HG03280 (cell line): Measurements from ENCODE around the gene CAMK2B.
"Not testable (repeated sequence)": the region's sequence is repeated elsewhere in the genome, so short reads cannot be mapped to it uniquely, and the experiment has no call there.

Source experiments
- ATAC-seq: cut with Tn5 transposase; IDR thresholded peaks from one replicate; pipeline ENCODE4 v1.9.1; 2021; ENCODE audit warnings: mild to moderate bottlenecking, moderate library complexity; ENCODE audit not compliant: unreplicated experiment

The CAMK2B gene

DNA sequence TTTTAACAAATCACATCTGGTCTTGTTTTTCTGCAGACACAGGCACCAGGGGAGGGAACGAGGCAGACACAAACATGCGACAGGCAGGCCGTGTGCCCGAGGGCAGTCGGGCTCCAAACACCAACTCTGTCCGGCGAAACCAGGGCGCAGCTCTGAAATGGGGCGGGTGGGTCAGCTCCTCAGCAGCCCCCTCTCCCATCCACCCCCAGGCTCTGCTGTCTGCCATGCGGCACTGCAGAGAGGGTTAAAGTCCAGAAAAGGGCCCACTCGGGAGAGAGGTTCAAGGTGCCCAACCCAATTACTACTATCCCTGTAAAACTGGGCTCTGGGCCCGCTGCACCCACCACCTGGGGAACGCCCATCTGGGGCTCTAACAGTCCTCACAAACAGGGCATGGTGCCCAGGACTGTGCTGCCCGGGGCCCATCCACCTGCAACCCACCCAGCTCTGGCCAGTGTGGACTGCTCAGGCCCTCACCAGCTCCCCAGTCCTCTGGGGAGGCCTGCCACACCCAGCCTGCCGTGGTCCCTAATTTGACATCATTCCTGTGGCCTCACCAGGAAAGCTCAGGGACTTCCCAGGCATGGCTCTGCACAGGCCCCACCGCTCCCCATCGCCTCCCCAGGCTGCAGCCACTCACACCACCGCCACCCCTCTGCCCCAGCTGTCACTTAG lies 105.9 kb downstream of the CAMK2B start:
- no peak for ATAC-seq

DNA sequence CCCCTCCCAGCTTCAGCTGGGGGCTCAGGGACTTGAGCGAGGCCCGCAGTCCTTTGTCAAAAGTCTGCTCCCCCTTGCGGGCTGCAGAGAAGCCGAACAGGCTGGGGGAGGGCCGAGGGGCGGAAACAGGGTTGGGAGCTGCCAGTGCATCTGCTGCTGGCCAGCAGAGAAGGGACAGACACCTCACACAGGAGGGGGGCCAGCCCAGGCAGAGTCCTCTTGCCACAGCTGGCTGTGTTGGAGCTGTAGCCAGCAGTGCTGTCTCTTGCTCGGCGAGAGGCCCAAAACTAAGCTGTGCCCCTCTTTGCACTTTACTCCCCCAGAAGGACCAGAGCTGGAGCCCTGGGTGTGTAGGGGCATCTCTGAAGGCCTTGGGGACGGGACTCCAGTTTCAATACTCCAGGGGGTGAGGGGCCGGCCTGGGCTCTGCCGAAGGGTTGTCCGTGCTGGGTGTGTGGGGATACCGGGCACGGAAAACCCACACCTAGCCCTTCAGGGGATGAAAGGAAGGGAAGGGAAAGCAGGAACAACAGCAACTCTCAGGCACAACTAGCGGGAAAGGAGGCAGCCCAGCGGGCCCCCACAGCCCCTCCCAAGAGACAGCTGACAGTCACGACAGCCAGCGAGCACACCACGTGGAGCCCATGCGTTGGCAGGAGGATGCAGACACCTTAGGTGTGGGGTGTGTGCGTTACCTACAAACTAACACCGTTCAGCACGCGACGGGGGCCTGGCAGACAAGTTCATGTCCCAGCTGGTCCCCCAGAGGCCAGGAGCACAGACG lies 106.8 kb downstream of the CAMK2B start:
- no peak for ATAC-seq

DNA sequence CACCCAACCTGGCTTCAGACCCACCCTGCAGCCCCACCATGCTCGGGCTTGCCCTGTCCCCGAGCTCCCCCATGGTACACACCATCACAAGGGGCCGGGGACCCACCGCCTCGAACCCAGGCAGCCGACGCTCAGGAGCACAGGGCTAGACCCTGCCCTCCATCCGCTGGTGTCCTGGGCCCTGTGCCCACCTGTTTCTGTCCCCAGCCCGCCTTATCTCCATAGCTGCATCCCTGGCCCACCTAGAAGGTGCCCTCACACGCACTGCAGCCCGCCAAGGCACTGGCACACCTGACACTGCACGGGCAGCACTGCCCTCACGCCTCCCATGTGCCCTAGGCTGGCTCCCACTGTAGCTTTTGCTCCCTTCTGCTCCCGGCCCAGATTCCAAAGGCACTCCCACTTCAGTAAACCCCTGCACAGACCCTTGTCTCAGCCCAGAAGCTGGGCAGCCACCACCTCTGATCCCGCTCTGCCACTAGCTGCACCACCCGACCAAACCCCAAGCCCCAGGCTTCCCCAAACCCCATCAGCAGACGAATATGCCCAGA lies 107.5 kb downstream of the CAMK2B start:
- ATAC-seq: no peak

DNA sequence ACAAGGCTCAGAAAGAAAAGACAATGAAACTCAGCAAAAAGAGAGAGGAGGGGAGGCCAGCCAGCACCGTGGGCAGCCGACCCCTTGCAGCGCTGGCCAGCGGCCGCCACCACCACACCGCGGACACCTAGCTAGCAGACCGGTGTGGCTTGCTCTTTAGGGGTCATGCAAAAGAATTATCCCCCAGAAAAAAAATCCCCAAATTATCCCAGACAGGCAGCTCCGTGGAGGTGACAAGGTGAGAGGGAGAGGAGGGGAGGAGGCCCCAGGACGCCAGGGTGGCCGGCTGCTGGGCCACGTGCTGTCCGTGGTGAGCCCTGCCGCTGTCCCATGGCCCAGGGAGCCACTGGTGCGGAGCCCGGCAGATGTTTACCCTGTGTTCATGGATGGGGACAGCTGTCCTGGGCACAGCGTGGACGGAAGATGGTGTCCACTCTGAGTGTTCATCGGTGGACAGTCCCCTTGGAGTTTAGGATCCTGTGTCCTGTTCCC lies 108.1 kb downstream of the CAMK2B start:
- ATAC-seq: no peak

DNA sequence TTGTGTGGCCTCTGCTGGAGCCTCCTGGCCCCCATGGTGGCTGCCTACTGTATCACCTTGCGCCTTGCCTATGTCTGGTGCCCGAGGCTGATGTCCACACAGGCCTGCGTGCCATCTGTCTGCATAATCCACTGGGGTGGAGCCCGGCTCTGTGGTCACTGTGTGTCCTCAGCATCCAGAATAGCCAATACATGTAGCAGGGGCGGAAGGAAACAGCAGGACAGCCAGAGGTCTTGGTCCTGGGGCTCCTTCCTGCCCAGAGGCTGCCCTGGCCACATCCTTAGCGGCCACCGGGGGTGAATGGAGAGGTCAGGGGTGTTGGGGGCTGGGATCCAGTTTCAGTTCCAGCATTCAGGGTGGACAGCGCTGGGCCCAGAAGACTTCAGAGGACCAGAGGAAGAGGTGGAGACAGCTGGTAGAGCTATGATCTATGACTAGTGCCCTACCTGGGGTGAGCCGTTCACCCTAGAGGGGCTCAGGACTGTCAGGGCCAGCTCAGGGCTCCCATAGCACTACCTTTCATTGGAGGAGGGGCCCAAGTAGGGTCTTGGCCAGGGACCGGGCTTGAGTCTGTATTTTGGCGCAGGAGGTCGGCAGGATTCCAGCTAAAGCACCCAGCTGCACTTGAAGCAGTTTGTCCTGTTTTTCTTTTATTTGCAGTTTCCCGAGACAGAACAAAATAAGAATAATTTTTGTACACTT lies 108.7 kb downstream of the CAMK2B start:
- no peak for ATAC-seq

DNA sequence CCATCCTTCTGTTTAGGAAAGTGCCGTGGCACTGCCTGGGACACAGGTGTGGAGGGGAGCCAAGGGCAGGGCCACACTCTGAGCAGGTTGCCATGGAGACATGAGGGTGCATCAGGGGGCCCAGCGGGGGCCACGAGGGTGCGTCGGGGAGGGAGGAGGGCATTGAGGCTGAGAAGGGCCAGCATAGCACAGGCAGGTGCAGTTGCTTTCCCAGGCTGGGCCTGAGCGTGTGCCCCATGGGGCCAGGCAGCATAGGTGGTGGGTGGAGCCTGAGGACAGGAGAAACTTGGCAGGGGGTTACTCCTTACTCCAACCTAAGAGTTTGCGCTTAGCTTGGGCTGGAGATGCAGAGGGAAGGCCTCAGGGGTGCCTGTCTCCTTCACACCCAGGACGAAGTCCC lies 109.4 kb downstream of the CAMK2B start:
- ATAC-seq: no peak

DNA sequence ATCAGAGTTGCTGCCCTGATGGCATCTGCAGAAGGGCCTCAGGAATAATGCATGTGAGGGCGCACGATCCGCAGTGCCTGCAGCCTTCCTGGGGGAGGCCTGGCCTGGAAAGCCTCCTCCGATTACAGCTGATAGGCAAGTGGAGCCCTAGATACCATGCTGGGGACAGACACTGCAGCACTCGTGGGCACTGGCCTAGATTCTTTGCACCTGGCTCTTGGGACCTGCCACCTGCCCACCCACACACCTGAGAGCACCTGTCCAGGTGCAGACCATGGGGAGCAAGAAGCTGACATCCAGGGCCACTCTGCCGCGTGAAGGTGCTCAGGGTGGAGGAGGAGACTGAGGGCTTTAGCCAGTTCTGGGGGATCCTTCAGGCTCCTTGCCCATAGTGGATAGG lies 109.9 kb downstream of the CAMK2B start:
- ATAC-seq: no peak

DNA sequence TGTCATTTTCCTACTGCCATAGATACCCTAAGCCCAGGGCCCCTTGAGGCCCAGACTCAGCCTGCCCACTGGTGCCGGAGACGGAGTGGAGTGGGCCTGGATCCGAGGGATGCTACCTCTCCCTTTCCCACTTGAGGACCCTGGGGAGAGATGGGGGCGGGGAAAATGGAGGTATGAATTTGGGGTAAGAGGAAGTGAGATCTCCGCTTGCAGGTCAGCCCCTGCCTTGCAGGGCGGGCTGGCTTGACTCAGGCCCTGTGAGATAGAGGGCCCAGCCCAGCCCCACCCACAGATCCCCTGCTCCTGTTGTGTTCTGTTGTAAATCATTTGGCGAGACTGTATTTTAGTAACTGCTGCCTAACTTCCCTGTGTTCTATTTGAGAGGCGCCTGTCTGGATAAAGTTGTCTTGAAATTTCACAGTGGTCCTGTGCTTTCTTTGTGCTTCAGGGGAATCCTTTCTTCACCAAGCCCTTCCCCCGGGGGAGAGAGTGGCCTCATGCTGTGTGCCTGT lies 111.5 kb downstream of the CAMK2B start:
- no peak for ATAC-seq

DNA sequence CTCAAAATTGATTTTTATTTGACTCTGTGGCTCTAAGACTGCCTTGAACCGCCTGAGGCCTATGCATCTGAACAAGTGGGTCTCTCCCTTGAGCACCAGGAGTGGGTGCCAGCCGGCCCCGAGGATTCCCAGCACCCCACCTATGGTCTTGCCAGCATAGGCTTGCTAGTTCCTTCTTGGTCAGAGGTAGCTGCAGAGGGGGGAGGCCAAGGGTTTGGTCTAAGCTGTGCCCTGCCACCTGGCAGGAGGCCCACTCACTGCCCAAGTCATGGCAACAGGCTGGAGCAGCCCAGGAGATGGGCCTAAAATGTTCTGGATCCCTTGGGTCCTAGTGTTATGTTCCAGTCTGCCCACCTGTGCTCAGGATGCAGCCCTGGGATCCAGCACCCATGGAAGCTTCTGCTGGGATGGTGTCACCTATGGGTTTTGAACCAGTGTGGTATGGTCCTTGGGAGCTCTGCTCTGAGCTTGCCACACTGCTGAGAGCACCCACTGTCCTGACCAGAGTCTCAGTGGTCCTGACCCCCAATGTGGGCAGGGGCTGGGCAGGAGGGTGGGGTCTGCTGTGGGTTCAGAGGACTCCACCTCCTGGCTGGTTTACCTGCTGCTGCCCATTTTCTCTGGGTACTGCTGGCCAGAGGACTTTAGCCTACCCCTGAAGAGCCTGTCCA lies 112.1 kb downstream of the CAMK2B start:
- no peak for ATAC-seq

DNA sequence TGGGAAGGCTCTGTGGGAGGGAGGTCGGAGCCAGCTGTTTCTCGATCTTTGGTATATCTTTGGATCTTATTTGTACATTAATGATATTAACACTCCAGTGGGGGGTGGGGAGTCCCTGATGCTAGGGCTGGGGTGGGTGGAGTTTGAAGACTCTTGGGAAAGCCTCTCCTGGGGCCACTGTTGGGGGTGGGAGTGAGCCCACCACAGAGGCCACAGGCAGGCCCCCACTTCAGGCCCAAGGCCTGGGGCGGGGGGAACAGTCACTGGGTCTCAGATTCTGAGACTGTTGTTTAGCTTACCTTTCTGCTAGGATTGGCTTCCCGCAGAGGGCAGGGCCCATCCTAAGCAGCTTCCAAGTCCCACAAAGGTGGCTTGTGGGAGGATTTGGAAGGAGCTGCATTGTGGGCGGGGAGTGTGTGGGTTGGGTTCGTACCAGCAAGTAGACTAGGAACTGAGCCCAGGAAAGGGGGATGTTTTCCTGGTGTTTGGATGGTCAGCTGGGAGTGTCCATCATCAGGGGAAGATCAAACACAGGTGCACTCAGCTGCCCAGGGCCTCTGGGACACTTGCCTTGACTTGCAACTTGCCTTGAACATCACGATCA lies 112.7 kb downstream of the CAMK2B start:
- ATAC-seq: no peak

DNA sequence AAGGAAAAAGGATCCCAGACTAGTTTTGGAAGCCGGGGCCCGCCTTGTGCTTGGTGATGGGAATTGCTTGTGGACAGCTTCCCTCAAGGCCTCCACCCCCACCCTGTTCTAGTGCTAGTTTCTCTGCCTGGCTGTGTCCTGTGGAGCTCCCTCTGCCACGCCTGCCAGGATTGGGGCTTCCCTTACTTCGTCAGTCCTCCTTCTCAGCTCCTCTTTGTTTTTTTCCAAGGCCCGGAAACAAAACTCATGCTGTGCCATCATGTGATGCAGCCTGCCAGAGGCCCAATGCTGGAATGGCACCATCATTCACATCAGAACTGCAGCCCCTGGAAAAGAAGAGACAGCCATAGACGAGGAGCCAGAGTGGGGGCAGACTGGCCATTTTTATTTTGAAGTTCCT lies 113.4 kb downstream of the CAMK2B start:
- ATAC-seq: no peak

DNA sequence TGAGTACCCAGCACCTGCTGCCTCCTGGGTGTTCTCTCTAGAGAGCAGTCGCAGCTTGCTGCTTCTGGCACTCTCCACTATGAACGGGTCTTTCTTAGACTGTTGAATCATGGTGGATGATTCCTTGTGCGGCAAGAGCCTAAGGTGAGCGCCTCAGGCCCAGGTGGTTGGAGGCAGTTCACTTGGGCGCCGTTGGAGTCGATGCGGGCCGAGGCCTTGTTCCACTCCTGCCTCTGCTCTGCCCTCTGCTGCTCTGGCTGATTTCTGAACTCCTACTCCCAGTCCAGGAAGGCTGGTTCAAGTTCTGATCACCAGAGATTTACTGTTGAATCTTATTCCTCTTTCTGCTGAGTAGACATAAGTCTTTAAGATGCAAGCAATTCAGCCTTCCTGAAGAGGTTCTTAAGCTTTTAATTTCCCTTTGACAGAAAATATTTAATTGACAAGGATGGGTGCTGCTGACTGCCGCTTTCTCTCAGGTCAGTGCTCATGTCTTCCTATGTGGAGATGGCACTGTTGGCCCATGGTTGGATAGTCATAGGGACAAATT lies 114.2 kb downstream of the CAMK2B start:
- no peak for ATAC-seq

DNA sequence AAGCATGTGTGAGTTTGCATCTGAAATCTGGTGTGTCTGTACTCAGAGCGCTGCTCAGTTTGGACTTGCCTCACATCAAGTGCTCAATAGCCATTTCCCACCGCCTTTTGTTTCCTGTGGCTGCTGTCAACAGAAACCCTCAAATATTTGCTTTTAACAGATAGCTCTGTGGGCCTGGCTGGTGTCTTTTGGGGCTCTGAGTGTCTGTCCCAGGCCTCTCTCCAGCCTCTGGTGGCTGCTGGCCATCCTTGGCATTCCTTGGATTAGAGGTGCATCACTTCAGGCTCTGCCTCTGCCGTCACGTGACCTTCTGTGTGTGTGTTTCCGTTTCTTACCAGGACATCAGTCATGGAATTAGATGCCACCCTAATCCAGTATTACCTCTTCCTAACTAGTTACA lies 115.3 kb downstream of the CAMK2B start:
- ATAC-seq: no peak

DNA sequence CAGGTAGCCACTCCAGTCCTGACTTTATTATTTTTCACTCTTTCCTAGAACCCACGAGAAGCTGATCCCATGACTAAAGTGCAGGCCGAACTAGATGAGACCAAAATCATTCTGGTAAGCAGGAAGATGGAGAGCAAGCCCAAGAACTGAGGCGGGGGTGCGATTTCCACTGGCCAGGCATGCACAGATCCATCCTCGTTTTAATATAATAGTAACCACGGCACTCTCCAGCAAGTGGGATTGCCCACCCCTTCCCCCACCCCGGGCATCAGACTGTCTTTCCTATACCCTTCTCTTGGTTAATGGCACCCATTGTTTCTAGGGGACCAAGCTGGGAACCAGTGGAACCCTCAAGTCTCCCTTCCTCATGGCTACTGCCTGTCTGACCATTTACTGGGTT lies 117.3 kb downstream of the CAMK2B start:
- no peak for ATAC-seq

DNA sequence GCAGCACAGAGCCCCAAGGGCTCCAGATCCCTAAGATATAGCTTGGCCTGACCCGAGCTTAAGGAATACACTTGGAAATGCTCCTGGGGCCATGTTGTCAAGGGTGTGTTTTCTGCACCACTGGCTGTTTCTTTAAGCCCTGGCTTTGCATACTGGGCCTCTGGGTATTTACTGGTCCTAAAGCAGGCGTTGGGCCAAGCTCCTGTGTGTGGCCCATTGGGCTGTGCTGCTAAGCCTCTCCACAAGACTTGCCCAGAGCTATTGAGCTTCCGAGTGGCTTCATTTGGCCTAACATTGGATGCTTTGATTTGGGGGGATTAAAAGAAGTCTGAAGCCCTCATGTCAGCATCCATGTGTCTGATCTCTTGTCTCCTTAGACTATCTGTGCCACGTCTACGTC lies 119.4 kb downstream of the CAMK2B start:
- no peak for ATAC-seq

DNA sequence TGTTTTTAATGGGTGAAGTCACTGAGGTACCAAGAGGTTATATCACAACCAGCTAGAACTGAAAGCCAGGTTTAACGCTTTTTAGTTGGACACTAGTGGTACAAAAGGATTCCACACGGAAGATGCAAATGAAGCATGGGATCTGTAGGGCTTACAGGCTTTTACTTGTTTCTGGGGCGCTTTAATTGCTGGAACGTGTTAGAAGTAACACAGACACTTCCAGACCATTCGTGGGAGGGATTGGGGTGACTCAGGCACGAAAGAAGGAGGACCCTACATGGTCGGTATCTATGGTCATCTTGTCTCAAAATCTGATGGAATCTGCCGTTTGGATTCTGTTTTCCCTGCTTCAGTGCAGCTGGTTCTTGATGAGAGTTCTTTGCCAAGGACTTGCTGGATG lies 123.6 kb downstream of the CAMK2B start:
- no peak for ATAC-seq

DNA sequence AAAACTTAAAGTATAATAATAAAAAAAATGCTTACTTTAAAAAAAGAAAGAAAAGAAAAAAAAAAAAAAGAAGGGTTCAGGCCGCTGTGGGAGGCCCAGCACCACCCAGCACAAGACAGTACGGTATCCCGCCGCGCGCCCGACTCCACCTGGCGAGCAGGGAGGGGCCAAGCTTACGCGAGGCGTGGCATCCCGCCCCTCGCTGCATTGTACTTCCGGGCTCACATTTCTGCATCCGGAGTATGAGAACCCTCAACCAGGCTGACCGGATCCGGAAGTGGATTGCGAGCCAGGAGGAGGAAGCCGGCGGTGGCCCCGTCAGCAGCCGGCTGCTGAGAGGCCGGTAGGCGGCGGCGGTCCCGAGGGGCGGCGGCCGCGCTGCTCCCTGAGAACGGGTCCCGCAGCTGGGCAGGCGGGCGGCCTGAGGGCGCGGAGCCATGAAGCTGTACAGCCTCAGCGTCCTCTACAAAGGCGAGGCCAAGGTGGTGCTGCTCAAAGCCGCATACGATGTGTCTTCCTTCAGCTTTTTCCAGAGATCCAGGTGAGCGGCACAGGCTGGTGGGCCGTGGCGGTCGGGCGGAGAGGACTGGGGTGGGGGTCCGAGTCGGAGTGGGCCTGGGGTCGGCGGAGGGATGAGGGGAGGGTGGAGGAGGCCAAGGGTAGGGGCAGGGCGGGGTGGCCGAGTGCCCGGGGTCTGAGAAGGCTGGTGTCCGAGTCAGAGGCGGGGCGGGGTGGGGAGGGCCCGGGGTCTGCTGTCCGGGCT lies 124.5 kb downstream of the CAMK2B start, which contains the start of gene YKT6:
Gene YKT6 (plus strand): TSS at position 280 of the 763 bp plus-strand sequence. CDS start 158 bp downstream, at position 438.
- ATAC-seq: peak; percentile 99

DNA sequence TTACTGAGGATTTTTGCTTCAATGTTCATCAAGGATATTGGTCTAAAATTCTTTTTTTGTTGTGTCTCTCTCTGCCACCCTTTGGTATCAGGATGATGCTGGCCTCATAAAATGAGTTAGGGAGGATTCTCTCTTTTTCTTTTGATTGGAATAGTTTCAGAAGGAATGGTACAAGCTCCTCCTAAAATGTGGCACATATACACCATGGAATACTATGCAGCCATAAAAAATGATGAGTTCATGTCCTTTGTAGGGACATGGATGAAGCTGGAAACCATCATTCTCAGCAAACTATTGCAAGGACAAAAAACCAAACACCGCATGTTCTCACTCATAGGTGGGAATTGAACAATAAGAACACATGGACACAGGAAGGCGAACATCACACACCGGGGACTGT lies 125.2 kb downstream of the CAMK2B start:
- not testable (repeated sequence) for ATAC-seq

DNA sequence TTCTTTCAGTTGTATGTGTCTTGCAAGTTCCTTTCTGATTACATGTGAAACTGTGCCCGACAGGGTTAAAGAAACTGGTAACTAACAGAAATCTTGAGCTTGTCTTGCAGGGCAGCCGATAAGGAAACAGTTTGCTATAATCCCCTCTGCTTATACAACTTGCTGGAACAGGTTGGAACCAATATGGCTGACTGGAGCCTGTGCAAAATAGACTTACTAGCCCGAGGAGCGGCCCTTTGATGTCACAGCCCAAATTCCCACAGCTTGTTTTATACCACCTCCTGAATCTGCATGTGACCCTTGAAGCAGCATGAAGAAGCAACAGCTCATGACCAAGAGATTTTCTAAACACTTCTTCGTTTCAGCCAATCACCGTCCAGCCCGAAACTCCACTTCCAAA lies 127.9 kb downstream of the CAMK2B start:
- ATAC-seq: no peak
